SU-DHL-6 (cell line): Measurements from ENCODE around the gene PSG5.
"Not testable (repeated sequence)": the region's sequence is repeated elsewhere in the genome, so short reads cannot be mapped to it uniquely, and the experiment has no call there.

Experiments used
- H2AFZ ChIP-seq: fragments of 200-600 bp; sonication (generic); 2 replicates; pipeline ENCODE4 v1.6.1; 2014; ENCODE audit warnings: low read depth, mild to moderate bottlenecking, moderate library complexity, mixed read lengths, antibody characterized with exemption, low read length; ENCODE audit not compliant: severe bottlenecking
- H3F3A ChIP-seq: fragments of 200-600 bp; shearing (Covaris generic); 2 replicates; pipeline ENCODE4 v1.6.0; 2016; ENCODE audit warnings: antibody characterized with exemption, mild to moderate bottlenecking; ENCODE audit not compliant: insufficient read depth
- H3K27ac ChIP-seq: fragments of 200-600 bp; sonication (generic); 2 replicates; pipeline ENCODE4 v1.5.1; 2016; ENCODE audit warnings: low read depth, mild to moderate bottlenecking, low read length, moderate library complexity, mixed read lengths
- H3K27me3 ChIP-seq: fragments of 200-600 bp; sonication (generic), shearing (Covaris generic); 2 replicates; pipeline ENCODE4 v1.6.0; 2014; ENCODE audit warnings: mild to moderate bottlenecking, low read length
- H3K36me3 ChIP-seq: fragments of 200-600 bp; sonication (generic); 2 replicates; pipeline ENCODE4 v1.6.1; 2014; ENCODE audit warnings: mild to moderate bottlenecking, low read length, mixed read lengths
- H3K4me2 ChIP-seq: fragments of 300-600, 200-600 bp; shearing (Covaris generic), sonication (generic); 2 replicates; pipeline ENCODE4 v1.6.0; 2014; ENCODE audit warnings: low read length, low read depth, mild to moderate bottlenecking; ENCODE audit not compliant: poor library complexity, severe bottlenecking
- H3K4me3 ChIP-seq: fragments of 200-600 bp; sonication (generic); 2 replicates; pipeline ENCODE4 v1.5.1; 2014; ENCODE audit warnings: antibody characterized with exemption, low read length, mild to moderate bottlenecking, mixed read lengths; ENCODE audit not compliant: insufficient read depth, poor library complexity, severe bottlenecking
- H3K79me2 ChIP-seq: fragments of 200-600 bp; sonication (generic); 2 replicates; pipeline ENCODE4 v1.6.1; 2014; ENCODE audit warnings: mild to moderate bottlenecking, low read length, moderate library complexity; ENCODE audit not compliant: insufficient read depth
- H3K9ac ChIP-seq: fragments of 200-600 bp; sonication (generic); 2 replicates; pipeline ENCODE4 v1.7.0; 2014; ENCODE audit warnings: mild to moderate bottlenecking, low read length
- H3K9me2 ChIP-seq: fragments of 200-600 bp; sonication (generic); replicated peaks from 2 replicates; pipeline ENCODE4 v1.6.1; 2014; ENCODE audit warnings: low read length; ENCODE audit not compliant: insufficient read depth
- H3K9me3 ChIP-seq: fragments of 200-600 bp; sonication (generic); 2 replicates; pipeline ENCODE4 v1.6.1; 2014; ENCODE audit warnings: low read length, mixed read lengths; ENCODE audit not compliant: insufficient read depth
- H4K20me1 ChIP-seq: fragments of 200-600 bp; sonication (generic); 2 replicates; pipeline ENCODE4 v1.6.1; 2014; ENCODE audit warnings: low read depth, mild to moderate bottlenecking, antibody characterized with exemption, low read length, moderate library complexity, mixed read lengths
- EZH2phosphoT487 ChIP-seq: fragments of 200-600 bp; sonication (generic), shearing (Covaris generic); conservative IDR thresholded peaks from 2 replicates; pipeline ENCODE4 v1.6.1; 2018; ENCODE audit warnings: mild to moderate bottlenecking, antibody characterized with exemption, low read length, moderate library complexity, mixed read lengths
- TF ChIP-seq, protein P1 (sequence below): fragments of 200-600 bp; sonication (generic); IDR thresholded peaks from one replicate; pipeline ENCODE4 v1.5.1; 2017; ENCODE audit warnings: antibody characterized with exemption, mild to moderate bottlenecking, low read length, moderate library complexity; ENCODE audit not compliant: insufficient read depth, poor library complexity, severe bottlenecking

PSG5 gene

DNA sequence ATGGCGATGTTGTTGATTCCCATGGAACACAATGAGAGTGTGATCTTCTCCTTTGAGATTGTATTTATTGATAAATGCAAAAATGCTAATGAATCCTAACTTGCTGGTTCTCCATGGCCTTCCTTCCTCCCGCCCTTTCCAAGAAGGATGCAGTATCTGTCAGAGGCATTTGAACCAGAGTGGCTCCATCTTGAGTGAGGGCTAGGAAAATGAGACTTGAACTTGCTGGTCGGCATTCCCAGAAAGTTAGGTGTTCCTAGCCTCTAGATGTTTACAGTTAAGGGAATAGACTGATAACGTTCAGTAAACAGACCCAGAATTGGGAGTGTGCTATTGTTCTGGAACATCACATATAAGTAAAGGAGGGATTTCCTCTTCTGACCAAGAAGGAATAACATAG lies 59.6 kb downstream of the PSG5 start:
- no peak overlapping the region for H3K27ac ChIP-seq
- H3K27me3 ChIP-seq: no peaks in the 10 kb centered on the region
- H3K9me3 ChIP-seq: no peaks in the 10 kb centered on the region
- H3K9me2 ChIP-seq: no peaks in the 10 kb centered on the region
- H4K20me1 ChIP-seq: no peaks in the 10 kb centered on the region
- H2AFZ ChIP-seq: no peak overlapping the region
- H3K4me2 ChIP-seq: no peak overlapping the region
- H3F3A ChIP-seq: no peaks in the 10 kb centered on the region
- no peak for TF ChIP-seq EZH2phosphoT487
- TF ChIP-seq, protein P1, sequence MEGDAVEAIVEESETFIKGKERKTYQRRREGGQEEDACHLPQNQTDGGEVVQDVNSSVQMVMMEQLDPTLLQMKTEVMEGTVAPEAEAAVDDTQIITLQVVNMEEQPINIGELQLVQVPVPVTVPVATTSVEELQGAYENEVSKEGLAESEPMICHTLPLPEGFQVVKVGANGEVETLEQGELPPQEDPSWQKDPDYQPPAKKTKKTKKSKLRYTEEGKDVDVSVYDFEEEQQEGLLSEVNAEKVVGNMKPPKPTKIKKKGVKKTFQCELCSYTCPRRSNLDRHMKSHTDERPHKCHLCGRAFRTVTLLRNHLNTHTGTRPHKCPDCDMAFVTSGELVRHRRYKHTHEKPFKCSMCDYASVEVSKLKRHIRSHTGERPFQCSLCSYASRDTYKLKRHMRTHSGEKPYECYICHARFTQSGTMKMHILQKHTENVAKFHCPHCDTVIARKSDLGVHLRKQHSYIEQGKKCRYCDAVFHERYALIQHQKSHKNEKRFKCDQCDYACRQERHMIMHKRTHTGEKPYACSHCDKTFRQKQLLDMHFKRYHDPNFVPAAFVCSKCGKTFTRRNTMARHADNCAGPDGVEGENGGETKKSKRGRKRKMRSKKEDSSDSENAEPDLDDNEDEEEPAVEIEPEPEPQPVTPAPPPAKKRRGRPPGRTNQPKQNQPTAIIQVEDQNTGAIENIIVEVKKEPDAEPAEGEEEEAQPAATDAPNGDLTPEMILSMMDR: no peak
- no peak overlapping the region for H3K9ac ChIP-seq
- no peak overlapping the region for H3K4me3 ChIP-seq
- H3K79me2 ChIP-seq: no peaks in the 10 kb centered on the region
- H3K36me3 ChIP-seq: no peaks in the 10 kb centered on the region

DNA sequence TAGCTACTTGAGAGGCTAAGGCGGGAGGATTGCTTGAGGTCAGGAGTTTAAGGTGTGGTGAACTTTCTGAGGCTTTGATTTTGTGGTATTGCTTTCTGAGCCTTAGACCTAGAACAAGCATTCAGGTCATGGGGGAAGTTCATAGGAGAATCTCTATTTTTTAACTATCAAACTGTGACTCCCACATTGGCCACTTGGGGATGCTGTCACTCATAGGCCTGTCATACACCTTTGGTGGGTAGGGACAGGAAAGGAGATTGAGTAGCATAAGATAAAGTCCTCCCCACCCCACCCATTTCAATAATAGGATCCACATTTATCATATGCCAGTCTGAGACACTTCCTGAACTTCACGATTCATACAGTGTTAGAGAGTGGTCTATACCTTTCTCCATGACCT lies 62.0 kb downstream of the PSG5 start:
- Histone ChIP-seq H3K79me2 (no peaks in the 10 kb centered on the region), H3K9me3 (no peaks in the 10 kb centered on the region), H2AFZ (no peak overlapping the region), H3K9me2 (no peaks in the 10 kb centered on the region), H3F3A (no peaks in the 10 kb centered on the region), H3K4me2 (no peak overlapping the region), H3K36me3 (no peaks in the 10 kb centered on the region), H3K27me3 (no peaks in the 10 kb centered on the region), H3K27ac (no peak overlapping the region), H3K4me3 (no peak overlapping the region), H4K20me1 (no peaks in the 10 kb centered on the region), H3K9ac (no peak overlapping the region)
- TF ChIP-seq EZH2phosphoT487: no peak
- TF ChIP-seq, protein P1: no peak

DNA sequence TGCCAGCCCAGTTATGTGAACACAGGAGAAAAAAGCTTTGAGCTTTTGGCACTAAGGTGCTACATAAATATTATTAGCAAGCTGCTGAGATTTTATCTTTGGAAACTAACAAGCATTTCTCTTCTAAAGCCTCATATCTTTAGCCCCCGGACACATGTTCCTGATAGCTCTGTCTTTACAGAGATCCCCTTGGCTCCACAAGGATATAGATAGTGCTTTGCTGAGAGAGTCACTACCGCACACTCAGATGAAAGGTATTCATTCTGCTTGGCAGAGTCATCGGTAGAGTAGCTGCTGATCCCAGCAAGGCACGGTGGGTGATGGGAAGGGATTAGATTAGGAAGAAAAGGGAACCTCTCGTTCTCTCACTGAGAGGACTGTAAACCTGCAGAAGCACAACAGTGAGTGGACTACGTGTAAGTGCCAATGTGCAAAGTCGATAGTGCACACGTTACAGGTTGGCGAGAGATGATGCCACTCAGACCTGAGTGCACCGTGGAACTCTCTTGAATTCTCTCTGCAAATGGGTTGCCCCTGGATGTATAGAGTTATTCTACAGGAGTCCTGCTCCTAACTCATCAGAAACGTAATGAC lies 65.8 kb downstream of the PSG5 start:
- not testable (repeated sequence) for H3K27ac ChIP-seq, H3K36me3 ChIP-seq, H4K20me1 ChIP-seq, H3K9ac ChIP-seq, H2AFZ ChIP-seq, H3K79me2 ChIP-seq, H3K4me2 ChIP-seq, H3K27me3 ChIP-seq, H3F3A ChIP-seq, H3K9me3 ChIP-seq, H3K4me3 ChIP-seq, H3K9me2 ChIP-seq

DNA sequence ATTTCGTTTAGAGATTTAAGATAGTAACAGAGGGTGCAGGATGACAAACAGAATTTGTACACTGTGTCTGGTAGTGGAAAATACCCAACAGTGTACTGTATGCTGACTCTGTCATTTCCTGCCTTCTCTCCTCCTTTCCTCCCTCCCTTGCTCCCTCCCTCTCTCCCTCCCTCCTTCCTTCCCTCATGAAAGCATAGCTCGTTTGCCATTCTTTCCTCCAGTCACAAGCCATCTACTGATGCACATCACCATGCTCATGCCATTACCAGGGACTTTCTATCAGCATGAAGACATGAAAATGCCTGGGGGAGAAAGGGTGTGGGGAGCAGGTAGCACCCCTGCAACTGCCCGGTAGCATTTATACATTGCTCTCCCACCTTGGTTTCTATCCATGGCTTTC lies 66.8 kb downstream of the PSG5 start:
- H3K9ac ChIP-seq, H3F3A ChIP-seq, H3K27ac ChIP-seq, H3K27me3 ChIP-seq, H3K9me2 ChIP-seq, H3K4me2 ChIP-seq, H4K20me1 ChIP-seq, H3K79me2 ChIP-seq, H3K36me3 ChIP-seq, H2AFZ ChIP-seq, H3K9me3 ChIP-seq, H3K4me3 ChIP-seq: not testable (repeated sequence)
